GM12878 (cell line): Measurements from ENCODE around the gene MGAT5. TPM values are rescaled to one million over a fixed set of nuclear protein-coding genes. Genes with fewer than 3 reads are reported as not detected.

Source experiments
- ATAC-seq: fragments of 200-7000 bp; cut with Tn5 transposase; 3 replicates; pipeline ENCODE4 v1.9.1; 2020; ENCODE audit warnings: mild to moderate bottlenecking, moderate library complexity
- BruUV-seq: library from RNA; stranded (reverse); fragments of 400-500 nt; replicated peaks from 2 replicates; lab custom pipeline; 2021; lab: Mats Ljungman, UMichigan
- CTCF ChIA-PET: fragments of 300-600 bp; sonication (Branson Sonifier 250); formaldehyde crosslinking; extraction: SDS; loops from one replicate; lab custom pipeline; 2021; ENCODE audit warnings: inconsistent platforms; lab: Yijun Ruan, JAX
- POLR2A ChIA-PET: fragments of 350-600 bp; formaldehyde crosslinking; extraction: SDS; loops from one replicate; lab custom pipeline; 2021; ENCODE audit warnings: inconsistent platforms; lab: Charles Lee
- RAD21 ChIA-PET: fragments of 300-600 bp; sonication (Branson Sonifier 250); formaldehyde crosslinking; loops from one replicate; lab custom pipeline; 2023; ENCODE audit warnings: antibody characterized with exemption; ENCODE audit not compliant: unreplicated experiment; lab: Charles Lee
- SMC1A ChIA-PET: fragments of 300-600 bp; sonication (Branson Sonifier 250); formaldehyde crosslinking; loops from one replicate; lab custom pipeline; 2023; ENCODE audit not compliant: unreplicated experiment, uncharacterized antibody; lab: Charles Lee
- DNase-seq: peaks from one replicate; pipeline ENCODE4 v3.0.0-alpha.2; 2011; ENCODE audit warnings: low read depth, low spot score
- FAIRE-seq: peaks from 3 replicates; lab custom pipeline; 2011; peaks lifted over from hg19 to GRCh38; lab: Jason Lieb, UNC
- H2AFZ ChIP-seq: 2 replicates; pipeline ENCODE4 v1.6.0; 2011; ENCODE audit warnings: low read depth, low read length, control low read depth; ENCODE audit not compliant: control insufficient read depth
- H3K27ac ChIP-seq: 2 replicates; pipeline ENCODE4 v1.5.1; 2011; ENCODE audit warnings: control low read depth; ENCODE audit not compliant: control insufficient read depth, insufficient read depth
- H3K27me3 ChIP-seq, 2 experiments: replicated peaks in 1 of 2; 2 replicates each; pipeline versions ENCODE4 v1.6.0 to v1.6.1; 2011; ENCODE audit warnings: low read length in 1 of 2; ENCODE audit not compliant: control insufficient read depth in 2 of 2, insufficient read depth in 2 of 2
- H3K36me3 ChIP-seq, 2 experiments: 2 replicates each; pipeline ENCODE4 v1.5.1; 2011; ENCODE audit warnings: low read length in 1 of 2; ENCODE audit not compliant: control insufficient read depth in 2 of 2, insufficient read depth in 2 of 2
- H3K4me1 ChIP-seq: 2 replicates; pipeline ENCODE4 v1.6.1; 2011; ENCODE audit warnings: mild to moderate bottlenecking, low read length, moderate library complexity, mixed read lengths; ENCODE audit not compliant: control insufficient read depth, insufficient read depth
- H3K4me2 ChIP-seq: 2 replicates; pipeline ENCODE4 v1.6.0; 2011; ENCODE audit warnings: control low read depth; ENCODE audit not compliant: control insufficient read depth, insufficient read depth
- H3K4me3 ChIP-seq: fragments of 200-600 bp; sonication (generic); 2 replicates; pipeline ENCODE4 v1.5.1; 2016
- H3K79me2 ChIP-seq: 2 replicates; pipeline ENCODE4 v1.6.0; 2011; ENCODE audit warnings: low read length; ENCODE audit not compliant: control insufficient read depth, insufficient read depth
- H3K9ac ChIP-seq: 2 replicates; pipeline ENCODE4 v1.8.0; 2011; ENCODE audit warnings: low read length, control low read depth, mixed read lengths; ENCODE audit not compliant: control insufficient read depth, insufficient read depth
- H3K9me3 ChIP-seq: replicated peaks from 3 replicates; pipeline ENCODE4 v1.5.1; 2011; ENCODE audit warnings: mild to moderate bottlenecking, low read length; ENCODE audit not compliant: control insufficient read depth, insufficient read depth
- H4K20me1 ChIP-seq: 2 replicates; pipeline ENCODE4 v1.6.0; 2011; ENCODE audit not compliant: control insufficient read depth, insufficient read depth
- ATF2 ChIP-seq: IDR thresholded peaks from 2 replicates; pipeline ENCODE4 v1.6.1; 2012; ENCODE audit warnings: low read length, inconsistent platforms
- CHD2 ChIP-seq: IDR thresholded peaks from 2 replicates; pipeline ENCODE4 v1.6.1; 2011; ENCODE audit warnings: low read depth, low read length, improper control_type of control experiment, borderline replicate concordance
- EZH2 ChIP-seq: IDR thresholded peaks from 2 replicates; pipeline ENCODE4 v1.6.1; 2012; ENCODE audit warnings: low read depth, mild to moderate bottlenecking, control low read depth, inconsistent platforms, low read length, borderline replicate concordance; ENCODE audit not compliant: control insufficient read depth
- MTA3 ChIP-seq: IDR thresholded peaks from 2 replicates; pipeline ENCODE4 v1.6.1; 2012; ENCODE audit warnings: low read length, inconsistent platforms, borderline replicate concordance
- NFIC ChIP-seq: IDR thresholded peaks from 2 replicates; pipeline ENCODE4 v1.6.1; 2012; ENCODE audit warnings: low read depth, mild to moderate bottlenecking, inconsistent platforms, low read length, moderate library complexity
- NR2C1 ChIP-seq: fragments of 450-650 bp; IDR thresholded peaks from 2 replicates; pipeline ENCODE4 v1.6.1; 2017; ENCODE audit warnings: antibody characterized with exemption, mild to moderate bottlenecking, moderate library complexity
- PML ChIP-seq: IDR thresholded peaks from 2 replicates; pipeline ENCODE4 v1.6.1; 2012; ENCODE audit warnings: low read length, inconsistent platforms
- POU2F2 ChIP-seq: IDR thresholded peaks from 3 replicates; pipeline ENCODE4 v1.6.1; 2011; ENCODE audit warnings: low read depth, mild to moderate bottlenecking, low read length, borderline replicate concordance
- RUNX3 ChIP-seq: IDR thresholded peaks from 2 replicates; pipeline ENCODE4 v1.6.1; 2012; ENCODE audit warnings: low read length, inconsistent platforms
- SPI1 ChIP-seq: IDR thresholded peaks from 2 replicates; pipeline ENCODE4 v1.6.1; 2011; ENCODE audit warnings: low read depth, mild to moderate bottlenecking, low read length, moderate library complexity, borderline replicate concordance; ENCODE audit not compliant: insufficient read depth
- YY1 ChIP-seq: IDR thresholded peaks from 2 replicates; pipeline ENCODE4 v1.6.1; 2011; ENCODE audit warnings: low read depth, mild to moderate bottlenecking, low read length
- ZSCAN29 ChIP-seq: fragments of 450-650 bp; IDR thresholded peaks from 2 replicates; pipeline ENCODE4 v1.6.1; 2017; ENCODE audit warnings: mild to moderate bottlenecking, moderate library complexity
- WGBS: methylation state at CpG from one replicate; pipeline ENCODE4 v1.1.6; 2016; ENCODE audit warnings: low lambda C conversion rate; ENCODE audit not compliant: insufficient replicate concordance, insufficient coverage; ENCODE audit errors: missing lambda C conversion rate; 5-methylcytosine and 5-hydroxymethylcytosine counted together
- in situ Hi-C: fragments of 300-500 bp; cut with MboI; formaldehyde crosslinking; loops from 9 replicates; pipeline ENCODE4 v1.14.3; 2018; ENCODE audit warnings: mixed read lengths
- intact Hi-C: fragments of 100-400 bp; cut with micrococcal nuclease; formaldehyde crosslinking; loops from one replicate; pipeline ENCODE4 v1.14.2; 2022; ENCODE audit not compliant: unreplicated experiment
- polyA plus RNA-seq, 11 experiments: library from polyadenylated mRNA; depleted of rRNA in 4 of 11; unstranded in 6 of 11; stranded (reverse) in 5 of 11; fragments of >200 nt; fragmentation: Nextera tagmentation in 4 of 11; fragmentation: Illumina TruSeq in 1 of 11; extraction: Ambion mirVana in 4 of 11; extraction: Trizol in 1 of 11; gene quantifications; 1 replicate in 1 of 11; 2 replicates in 10 of 11; pipeline versions ENCODE4 v1.2.1 to v1.2.3, GENCODE V29; 2011 to 2016; ENCODE audit warnings: inconsistent platforms in 2 of 11, missing spikeins in 2 of 11, low read depth in 1 of 11
- total RNA-seq, 4 experiments: library from RNA; depleted of rRNA in 3 of 4; stranded (reverse); fragments of >200 nt in 3 of 4; fragmentation: Illumina TruSeq in 1 of 4; extraction: Trizol in 1 of 4; gene quantifications; 2 replicates each; pipeline versions ENCODE4 v1.2.1 to v1.2.3, GENCODE V29; 2013 to 2021

Gene MGAT5
- total and polyA plus RNA-seq, 10 of the 15 experiments (the other 5 are each of a cell fraction or from before 2014, with no cell fraction given), result 4.9 to 104 (median 36.2) TPM

DNA sequence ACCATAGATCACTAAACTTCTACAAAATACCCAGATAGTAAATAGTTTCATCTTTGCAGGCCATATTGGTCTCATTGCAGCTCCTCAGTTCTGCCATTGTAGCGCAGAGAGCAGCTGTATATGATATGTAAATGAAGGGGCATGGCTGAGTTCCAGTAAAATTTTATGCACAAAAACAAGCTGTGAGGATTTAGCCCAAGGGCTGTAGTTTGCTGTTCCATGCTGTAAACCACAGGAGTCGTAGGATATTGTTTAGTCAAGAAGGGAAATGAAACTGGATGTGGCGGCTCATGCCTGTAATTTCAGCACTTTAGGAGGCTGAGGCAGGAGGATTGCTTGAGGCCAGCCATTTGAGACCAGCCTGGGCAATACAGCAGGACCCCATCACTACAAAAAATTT, 83.0 kb downstream of the MGAT5 start:
- in situ Hi-C loops, result no loop called here

More for the DNA sequence above, 83.0 kb downstream of the MGAT5 start:
- Histone ChIP-seq H3K4me2 (0 out of 2 replicates have a peak overlapping the region, but pooled peaks have one; percentile 21), H3K9me3 (no peaks in the 10 kb centered on the region; the same call in 2 of the 3 replicates), H3K79me2 (peaks cover 3% of the 10 kb centered on the region), H3K9ac (no peak overlapping the region), H4K20me1 (no peaks in the 10 kb centered on the region; the same call in 1 of the 2 replicates), H3K36me3 (peaks cover 0 to 17% of the 10 kb centered on the region in 2 experiments), H3K4me3 (no peak overlapping the region), H3K27me3 (no peaks in the 10 kb centered on the region), H2AFZ (no peak overlapping the region), H3K27ac (peak overlapping the region; percentile 27), H3K4me1 (peaks cover 25% of the 10 kb centered on the region)
- intact Hi-C loops, result loop anchor here (2.0 to 5.0 kb wide), 3 partner anchors 50 to 218 kb away; no protein-coding TSS in a partner anchor
- ChIA-PET SMC1A (interaction anchor here (0.7 to 3.9 kb wide), 8 partner anchors 9 to 106 kb away, joined by 3 to 16 read pairs (median 3); partner anchors contain the start of gene MGAT5), POLR2A (interaction anchor here (0.6 to 0.8 kb wide), 2 partner anchors 13 to 20 kb away, joined by 3 to 4 read pairs; no protein-coding TSS in a partner anchor), RAD21 (interaction anchor here (1.2 to 1.9 kb wide), 4 partner anchors 53 to 220 kb away, joined by 4 to 8 read pairs (median 6); no protein-coding TSS in a partner anchor), CTCF (interaction anchor here (0.9 to 1.5 kb wide), 4 partner anchors 22 to 450 kb away, joined by 3 to 5 read pairs (median 4); no protein-coding TSS in a partner anchor)
- no TSS peak for BruUV-seq
- 79% methylated on average over 3 of the region's 3 CpGs for WGBS
- no peak for FAIRE-seq
- TF ChIP-seq NR2C1 (no peak), SPI1 (peak; percentile 42; the same call in 1 of the 2 replicates), RUNX3 (peak; percentile 53; the same call in 1 of the 2 replicates), POU2F2 (0 out of 3 replicates have a peak, but pooled peaks have one; percentile 15), MTA3 (no peak), CHD2 (no peak), ZSCAN29 (no peak), EZH2 (0 out of 2 replicates have a peak, but pooled peaks have one; percentile 7), PML (no peak; the same call in 1 of the 2 replicates), NFIC (peak; percentile 2; the same call in 1 of the 2 replicates), ATF2 (no peak), YY1 (0 out of 2 replicates have a peak, but pooled peaks have one; percentile 21)
- DNase-seq, result no peak
- ATAC-seq, result no peak; the same call in 2 of the 3 replicates
